Left lung (tissue), 10 donors: ENCODE results near the gene MRPL18. TPM values are rescaled to one million over a fixed set of nuclear protein-coding genes. Genes with fewer than 3 reads are reported as not detected.

Experiments used
- ATAC-seq: fragments of 200-7000 bp; cut with Tn5 transposase; one replicate; pipeline ENCODE4 v1.9.1; 2020; ENCODE audit warnings: moderate library complexity
- DNase-seq, 4 donors: peaks; one replicate each; pipeline ENCODE4 v3.0.0-alpha.2; 2013 to 2020
- H3K27ac ChIP-seq, 2 donors: fragments of 200-600 bp; sonication (generic) in 1 of 2; one replicate each; pipeline versions ENCODE4 v1.5.0 to v1.8.0; 2020 to 2021
- H3K27me3 ChIP-seq, 2 donors: fragments of 200-600 bp; sonication (generic) in 1 of 2; one replicate each; pipeline versions ENCODE4 v1.5.0 to v1.8.0; 2020 to 2021
- H3K36me3 ChIP-seq, 2 donors: fragments of 200-600 bp; sonication (generic) in 1 of 2; one replicate each; pipeline versions ENCODE4 v1.5.0 to v1.8.0; 2020 to 2021
- H3K4me1 ChIP-seq, 2 donors: fragments of 200-600 bp; one replicate each; pipeline ENCODE4 v1.8.0; 2021
- H3K4me3 ChIP-seq, 2 donors: fragments of 200-600 bp; sonication (generic) in 1 of 2; one replicate each; pipeline versions ENCODE4 v1.5.0 to v1.8.0; 2020 to 2021; ENCODE audit warnings: mild to moderate bottlenecking in 1 of 2
- H3K9me3 ChIP-seq, 2 donors: fragments of 200-600 bp; sonication (generic) in 1 of 2; one replicate each; pipeline versions ENCODE4 v1.5.0 to v1.8.0; 2020 to 2021
- intact Hi-C, 2 donors: fragments of 100-400 bp; cut with DNase I; formaldehyde crosslinking; loops; one replicate each; pipeline versions ENCODE4 v1.11.2 to v1.14.2; 2022
- polyA plus RNA-seq, 6 donors: library from polyadenylated mRNA; unstranded; fragments of 120-200 nt; gene quantifications; one replicate each; pipeline ENCODE4 v1.2.1, GENCODE V29; 2013; ENCODE audit not compliant: insufficient read length in 6 of 6
- total RNA-seq, 2 donors: library from RNA; stranded (reverse); fragmentation: NEBNext Ultra II Directional; extraction: Animal tissue kit (Norgen Biotek cat#: 25700); gene quantifications; one replicate each; pipeline ENCODE4 v1.2.1, GENCODE V29; 2021
- TF ChIP-seq, protein P1 (sequence below), 2 donors: fragments of 200-600 bp; sonication (generic) in 1 of 2; IDR thresholded peaks; one replicate each; pipeline versions ENCODE4 v1.5.0 to v1.8.0; 2021; ENCODE audit warnings: antibody characterized with exemption in 2 of 2
- donor health status: DM: no; HTN: yes; CAD: no.
- donor health status: DM: no; HTN: no; CAD: no.

Gene MRPL18
- total and polyA plus RNA-seq, 8 donors = 49.8 to 67.5 (median 56.8) TPM

DNA sequence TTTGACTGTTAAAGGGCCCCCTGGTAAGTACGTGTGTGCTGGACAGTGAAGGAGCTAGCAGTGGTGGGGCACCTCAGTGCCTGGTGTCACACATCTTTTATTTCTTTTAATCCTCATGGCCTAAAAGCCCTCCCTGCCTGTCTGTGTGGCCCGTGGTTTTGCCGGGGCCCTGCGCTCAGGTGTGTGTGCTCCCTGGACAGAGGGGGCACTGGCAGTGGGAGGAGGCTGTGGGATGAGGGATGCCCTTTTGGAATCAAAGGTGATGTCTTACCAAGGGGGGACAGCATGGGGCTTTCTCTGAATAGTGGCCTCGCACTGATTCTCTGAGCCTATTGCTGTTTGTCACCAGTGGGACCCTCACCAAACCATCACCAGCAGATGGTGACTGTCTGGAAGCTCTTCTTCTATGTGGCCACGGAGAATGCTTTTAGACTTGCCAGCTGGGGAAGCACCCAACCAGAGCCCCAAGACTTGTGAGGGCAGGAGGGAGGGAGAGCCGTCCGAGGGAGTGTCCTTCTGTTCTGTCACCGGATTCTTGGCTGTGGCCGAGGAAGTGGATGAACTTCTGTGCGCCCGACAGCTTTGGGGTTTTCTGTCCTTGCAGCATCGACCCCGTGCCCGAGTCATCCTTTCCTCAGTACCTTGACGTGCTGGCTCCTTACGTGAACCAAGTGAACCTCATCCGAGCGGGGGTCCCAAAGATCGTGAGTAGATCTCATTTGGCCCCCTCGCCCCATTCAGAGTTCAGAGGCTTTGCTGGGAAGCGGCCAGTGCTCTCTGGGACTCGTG lies 27.9 kb downstream of the MRPL18 start:
- TF ChIP-seq, protein P1, sequence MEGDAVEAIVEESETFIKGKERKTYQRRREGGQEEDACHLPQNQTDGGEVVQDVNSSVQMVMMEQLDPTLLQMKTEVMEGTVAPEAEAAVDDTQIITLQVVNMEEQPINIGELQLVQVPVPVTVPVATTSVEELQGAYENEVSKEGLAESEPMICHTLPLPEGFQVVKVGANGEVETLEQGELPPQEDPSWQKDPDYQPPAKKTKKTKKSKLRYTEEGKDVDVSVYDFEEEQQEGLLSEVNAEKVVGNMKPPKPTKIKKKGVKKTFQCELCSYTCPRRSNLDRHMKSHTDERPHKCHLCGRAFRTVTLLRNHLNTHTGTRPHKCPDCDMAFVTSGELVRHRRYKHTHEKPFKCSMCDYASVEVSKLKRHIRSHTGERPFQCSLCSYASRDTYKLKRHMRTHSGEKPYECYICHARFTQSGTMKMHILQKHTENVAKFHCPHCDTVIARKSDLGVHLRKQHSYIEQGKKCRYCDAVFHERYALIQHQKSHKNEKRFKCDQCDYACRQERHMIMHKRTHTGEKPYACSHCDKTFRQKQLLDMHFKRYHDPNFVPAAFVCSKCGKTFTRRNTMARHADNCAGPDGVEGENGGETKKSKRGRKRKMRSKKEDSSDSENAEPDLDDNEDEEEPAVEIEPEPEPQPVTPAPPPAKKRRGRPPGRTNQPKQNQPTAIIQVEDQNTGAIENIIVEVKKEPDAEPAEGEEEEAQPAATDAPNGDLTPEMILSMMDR (IDR thresholded peaks at IDR 0.05) = no peak
- DNase-seq (no peak), ATAC-seq (no peak)
- intact Hi-C loops = no loop called here
- H3K9me3 ChIP-seq = no peaks in the 10 kb centered on the region
- no peak overlapping the region for H3K27ac ChIP-seq
- no peak overlapping the region for H3K4me3 ChIP-seq
- peaks cover 0 to 3% of the 10 kb centered on the region in 2 donors for H3K36me3 ChIP-seq
- H3K4me1 ChIP-seq = peaks cover 0 to 9% of the 10 kb centered on the region in 2 donors
- H3K27me3 ChIP-seq = peaks cover 0 to 10% of the 10 kb centered on the region in 2 donors

DNA sequence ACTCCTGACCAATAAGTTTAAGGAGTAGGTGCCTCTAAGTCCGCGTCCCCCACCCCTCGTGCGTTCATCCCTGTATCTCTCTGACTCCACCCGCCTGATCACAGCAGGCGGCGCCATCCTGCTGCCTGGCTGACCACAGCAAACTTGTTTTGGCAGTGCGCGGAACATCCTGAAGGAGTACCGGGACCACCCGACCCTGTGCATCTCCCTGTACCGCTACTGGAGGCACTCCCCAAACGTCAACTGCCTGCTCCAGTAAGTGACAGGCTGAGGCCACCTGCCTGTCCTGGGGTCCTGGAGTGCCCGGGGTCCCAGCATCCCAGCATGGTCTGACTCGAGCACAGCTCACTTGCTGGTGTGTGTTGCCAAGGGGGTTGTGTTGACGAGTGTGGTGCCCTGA lies 28.8 kb downstream of the MRPL18 start:
- Histone ChIP-seq H3K9me3 (no peaks in the 10 kb centered on the region), H3K4me3 (no peak overlapping the region), H3K36me3 (no peaks in the 10 kb centered on the region), H3K27me3 (peaks cover 0 to 10% of the 10 kb centered on the region in 2 donors), H3K4me1 (peaks cover 0 to 9% of the 10 kb centered on the region in 2 donors), H3K27ac (no peak overlapping the region)
- TF ChIP-seq, protein P1 (IDR thresholded peaks at IDR 0.05) = no peak
- ATAC-seq (no peak), DNase-seq (no peak)
- intact Hi-C loops = no loop called here

GRCh38 chr6:159819932-159820640 lies 29.8 kb downstream of the MRPL18 start:
- TF ChIP-seq, protein P1 (IDR thresholded peaks at IDR 0.05) = no peak
- Histone ChIP-seq H3K27me3 (peaks cover 0 to 10% of the 10 kb centered on the region in 2 donors), H3K4me3 (no peak overlapping the region), H3K9me3 (no peaks in the 10 kb centered on the region), H3K27ac (no peak overlapping the region), H3K36me3 (no peaks in the 10 kb centered on the region), H3K4me1 (peaks cover 0 to 9% of the 10 kb centered on the region in 2 donors)
- intact Hi-C loops = no loop called here
- ATAC-seq (peak; percentile 30), DNase-seq (no peak)

- intact Hi-C loops = no loop called here
- no peaks in the 10 kb centered on the region for H3K9me3 ChIP-seq
- no peak overlapping the region for H3K27ac ChIP-seq
- H3K4me1 ChIP-seq = peaks cover 0 to 9% of the 10 kb centered on the region in 2 donors
- no peak overlapping the region for H3K4me3 ChIP-seq
- TF ChIP-seq, protein P1 (IDR thresholded peaks at IDR 0.05) = no peak
- H3K27me3 ChIP-seq = peaks cover 0 to 10% of the 10 kb centered on the region in 2 donors
- ATAC-seq = no peak
- no peaks in the 10 kb centered on the region for H3K36me3 ChIP-seq
- no peak for DNase-seq
Observed at GRCh38 chr6:159821122-159821521, 30.9 kb downstream of the MRPL18 start.

- Histone ChIP-seq H3K36me3 (no peaks in the 10 kb centered on the region), H3K27me3 (peaks cover 0 to 10% of the 10 kb centered on the region in 2 donors), H3K27ac (no peak overlapping the region), H3K4me3 (no peak overlapping the region), H3K9me3 (no peaks in the 10 kb centered on the region), H3K4me1 (peaks cover 0 to 9% of the 10 kb centered on the region in 2 donors)
- TF ChIP-seq, protein P1 (IDR thresholded peaks at IDR 0.05) = no peak
- ATAC-seq = peak; percentile 49
- DNase-seq = peak in 1 of 4 donors; percentile 19
- intact Hi-C loops = no loop called here
Observed at GRCh38 chr6:159821726-159822125, 31.5 kb downstream of the MRPL18 start.
